MM.1S (cell line): ENCODE measurements around the gene SMARCA4.

ENCODE experiments used
- DNase-seq: peaks from one replicate; pipeline ENCODE4 v3.0.0-alpha.2; 2015
- H2AFZ ChIP-seq: fragments of 300-600 bp; sonication (generic); 2 replicates; pipeline ENCODE4 v1.6.0; 2016; ENCODE audit warnings: antibody characterized with exemption, low read length
- H3F3A ChIP-seq: fragments of 300-600 bp; sonication (generic); 2 replicates; pipeline ENCODE4 v1.6.1; 2016; ENCODE audit warnings: mild to moderate bottlenecking, antibody characterized with exemption, low read length, moderate library complexity, mixed read lengths; ENCODE audit not compliant: insufficient read depth
- H3K27ac ChIP-seq: fragments of 300-600 bp; sonication (generic); 2 replicates; pipeline ENCODE4 v1.5.1; 2016; ENCODE audit warnings: mild to moderate bottlenecking, low read length
- H3K27me3 ChIP-seq: fragments of 300-600 bp; sonication (generic); replicated peaks from 2 replicates; pipeline ENCODE4 v1.6.0; 2016; ENCODE audit warnings: low read length; ENCODE audit not compliant: insufficient read depth
- H3K36me3 ChIP-seq: fragments of 300-600 bp; sonication (generic); replicated peaks from 2 replicates; pipeline ENCODE4 v1.6.1; 2016; ENCODE audit warnings: mild to moderate bottlenecking, low read length, mixed read lengths; ENCODE audit not compliant: insufficient read depth
- H3K4me1 ChIP-seq: fragments of 300-600 bp; sonication (generic); 2 replicates; pipeline ENCODE4 v1.6.1; 2016; ENCODE audit warnings: low read length, mixed read lengths
- H3K4me2 ChIP-seq: fragments of 300-600 bp; sonication (generic); 2 replicates; pipeline ENCODE4 v1.6.0; 2016; ENCODE audit warnings: low read depth, low read length
- H3K4me3 ChIP-seq: fragments of 300-600 bp; sonication (generic); 2 replicates; pipeline ENCODE4 v1.5.1; 2016; ENCODE audit warnings: low read length, mixed read lengths
- H3K79me2 ChIP-seq: fragments of 300-600 bp; sonication (generic); 2 replicates; pipeline ENCODE4 v1.6.1; 2016; ENCODE audit warnings: mixed run types, low read length, mixed read lengths
- H3K9ac ChIP-seq: fragments of 300-600 bp; sonication (generic); 2 replicates; pipeline ENCODE4 v1.6.1; 2016; ENCODE audit warnings: low read length, mixed read lengths
- H3K9me2 ChIP-seq: fragments of 300-600 bp; sonication (generic); replicated peaks from 2 replicates; pipeline ENCODE4 v1.6.1; 2016; ENCODE audit warnings: mild to moderate bottlenecking, low read length, mixed read lengths; ENCODE audit not compliant: insufficient read depth
- H3K9me3 ChIP-seq: fragments of 300-600 bp; sonication (generic); replicated peaks from 2 replicates; pipeline ENCODE4 v1.6.1; 2016; ENCODE audit warnings: mild to moderate bottlenecking, low read length, mixed read lengths; ENCODE audit not compliant: insufficient read depth
- H4K20me1 ChIP-seq: fragments of 300-600 bp; sonication (generic); 2 replicates; pipeline ENCODE4 v1.6.1; 2016; ENCODE audit warnings: mild to moderate bottlenecking, low read length, moderate library complexity, mixed read lengths; ENCODE audit not compliant: insufficient read depth
- CTCF ChIP-seq: fragments of 300-600 bp; sonication (generic); IDR thresholded peaks from 2 replicates; pipeline ENCODE4 v1.5.1; 2016; ENCODE audit warnings: antibody characterized with exemption, low read length, mixed read lengths
- EZH2 ChIP-seq: fragments of 300-600 bp; sonication (generic); optimal IDR thresholded peaks from 2 replicates; pipeline ENCODE3; 2017; ENCODE audit warnings: low read depth, mild to moderate bottlenecking, antibody characterized with exemption, low read length, mixed read lengths
- EZH2phosphoT487 ChIP-seq: fragments of 300-600 bp; sonication (generic); IDR thresholded peaks from 2 replicates; pipeline ENCODE4 v1.6.1; 2018; ENCODE audit warnings: antibody characterized with exemption, low read length

The SMARCA4 gene

GRCh38 chr19:10998666-10999065, 37.8 kb downstream of the SMARCA4 start:
- no peaks in the 10 kb centered on the region for H3K9me3 ChIP-seq
- no peak for TF ChIP-seq CTCF
- no peak for TF ChIP-seq EZH2phosphoT487
- TF ChIP-seq EZH2, result no peak
- no peaks in the 10 kb centered on the region for H4K20me1 ChIP-seq
- no peak overlapping the region for H3K4me3 ChIP-seq
- 0 out of 2 replicates have a peak, but pooled peaks cover 3% of the 10 kb centered on the region for H3K79me2 ChIP-seq
- H3K9me2 ChIP-seq, result no peaks in the 10 kb centered on the region
- no peaks in the 10 kb centered on the region for H3K27me3 ChIP-seq
- no peaks in the 10 kb centered on the region for H3K4me1 ChIP-seq
- H3K27ac ChIP-seq, result no peak overlapping the region
- DNase-seq, result no peak
- no peak overlapping the region for H3K4me2 ChIP-seq
- H3K36me3 ChIP-seq, result peaks cover 4% of the 10 kb centered on the region
- H3F3A ChIP-seq, result no peaks in the 10 kb centered on the region
- H3K9ac ChIP-seq, result no peak overlapping the region
- no peak overlapping the region for H2AFZ ChIP-seq

GRCh38 chr19:11005521-11005920, 44.7 kb downstream of the SMARCA4 start:
- Histone ChIP-seq H3K27ac (no peak overlapping the region), H3K27me3 (no peaks in the 10 kb centered on the region), H3K4me2 (no peak overlapping the region), H3K36me3 (no peaks in the 10 kb centered on the region; the same call in 1 of the 2 replicates), H3K9me2 (no peaks in the 10 kb centered on the region), H3F3A (no peaks in the 10 kb centered on the region), H2AFZ (no peak overlapping the region), H3K79me2 (0 out of 2 replicates have a peak, but pooled peaks cover 1% of the 10 kb centered on the region), H3K9me3 (no peaks in the 10 kb centered on the region), H3K9ac (no peak overlapping the region), H3K4me3 (no peak overlapping the region), H4K20me1 (no peaks in the 10 kb centered on the region), H3K4me1 (no peaks in the 10 kb centered on the region)
- DNase-seq, result no peak
- TF ChIP-seq EZH2, result no peak
- TF ChIP-seq EZH2phosphoT487, result no peak
- TF ChIP-seq CTCF, result no peak

- Histone ChIP-seq H3K9ac (no peak overlapping the region), H3K4me3 (no peak overlapping the region), H3K27ac (no peak overlapping the region), H3K9me2 (no peaks in the 10 kb centered on the region), H3K4me2 (no peak overlapping the region), H4K20me1 (no peaks in the 10 kb centered on the region), H3K4me1 (no peaks in the 10 kb centered on the region), H2AFZ (no peak overlapping the region), H3K9me3 (no peaks in the 10 kb centered on the region), H3K36me3 (no peaks in the 10 kb centered on the region; the same call in 1 of the 2 replicates), H3K79me2 (0 out of 2 replicates have a peak, but pooled peaks cover 2% of the 10 kb centered on the region), H3K27me3 (no peaks in the 10 kb centered on the region), H3F3A (no peaks in the 10 kb centered on the region)
- DNase-seq, result no peak
- TF ChIP-seq CTCF, result no peak
- no peak for TF ChIP-seq EZH2
- no peak for TF ChIP-seq EZH2phosphoT487
Observed at GRCh38 chr19:11007385-11007784, 46.6 kb downstream of the SMARCA4 start.
